ENCODE measurements around the gene KLF5.

GRCh38 chr13:73062468-73062867 is 3.7 kb downstream of the KLF5 start:
- no peak for TF ChIP-seq RAD21 (IDR thresholded peaks at IDR 0.05; ENCODE audit: low read length)
- TF ChIP-seq CTCF (conservative IDR thresholded peaks at IDR 0.05; ENCODE audit: low read depth, low read length), result no peak
- TF ChIP-seq SMC3 (IDR thresholded peaks at IDR 0.05; ENCODE audit: low read depth, low read length), result no peak
- TF ChIP-seq ELK1 (IDR thresholded peaks at IDR 0.05; ENCODE audit: borderline replicate concordance, low read depth, low read length), result no peak
- TF ChIP-seq MAZ (IDR thresholded peaks at IDR 0.05; ENCODE audit: borderline replicate concordance, low read depth, low read length), result no peak
- no peak for TF ChIP-seq CEBPB (IDR thresholded peaks at IDR 0.05; ENCODE audit: low read depth, low read length)
- TF ChIP-seq POLR2A (IDR thresholded peaks at IDR 0.05; ENCODE audit: low read depth, low read length), result no peak
- no peak for TF ChIP-seq MAFK (IDR thresholded peaks at IDR 0.05; ENCODE audit: low read depth, low read length)
- no peak for TF ChIP-seq RFX5 (IDR thresholded peaks at IDR 0.05; ENCODE audit: low read depth, low read length)
